Measurements from ENCODE around the gene RNF2. TPM values are rescaled to one million over a fixed set of nuclear protein-coding genes. Genes with fewer than 3 reads are reported as not detected.

The RNF2 gene
- total RNA-seq, 2 experiments from 2014 or later: 27.2 to 28.9 TPM

Other genes with a start within 250 kb of the RNF2 start
- 10 to 100 TPM; 36.9 to 37.3 TPM for gene NIBAN1, start 71.0 kb upstream of the RNF2 start, total RNA-seq
- gene TRMT1L, start 111.4 kb downstream of the RNF2 start, total RNA-seq: 10 to 100 TPM; 21.2 to 26.7 TPM
- 1 to 10 TPM; 1.9 to 2.3 TPM for gene SWT1, start 111.6 kb downstream of the RNF2 start, total RNA-seq

Data from activated CD8-positive, alpha-beta memory T cell treated with anti-CD3 and anti-CD28 coated beads for 36 hours (primary cell).